Activated B cell treated with CpG ODN at 0.5 μM for 24 hours (primary cell): Measurements from ENCODE around the gene PLEKHA6. TPM values are rescaled to one million over a fixed set of nuclear protein-coding genes. Genes with fewer than 3 reads are reported as not detected.

Source experiments
- ATAC-seq: fragments of 200-7000 bp; cut with Tn5 transposase; one replicate; pipeline ENCODE4 v1.10.0; 2021; ENCODE audit warnings: low read depth, mild to moderate bottlenecking, moderate library complexity
- CTCF ChIA-PET: fragments of 350-600 bp; sonication (Branson Sonifier 250); formaldehyde crosslinking; loops from one replicate; lab custom pipeline; 2021; ENCODE audit warnings: antibody characterized with exemption; lab: Charles Lee
- POLR2A ChIA-PET: fragments of 350-600 bp; sonication (Branson Sonifier 250); formaldehyde crosslinking; loops from one replicate; lab custom pipeline; 2021; ENCODE audit warnings: antibody characterized with exemption; lab: Charles Lee
- DNase-seq: peaks from one replicate; pipeline ENCODE4 v3.0.0; 2022
- H3K27ac Mint-ChIP-seq: one replicate; pipeline ENCODE4 v1.8.0; 2020; ENCODE audit warnings: mixed read lengths
- H3K27me3 Mint-ChIP-seq: one replicate; pipeline ENCODE4 v1.8.0; 2021; ENCODE audit warnings: mixed read lengths
- H3K36me3 Mint-ChIP-seq: one replicate; pipeline ENCODE4 v1.8.0; 2021; ENCODE audit warnings: low read depth, mixed read lengths
- H3K4me1 Mint-ChIP-seq: one replicate; pipeline ENCODE4 v1.8.0; 2021; ENCODE audit warnings: mixed read lengths
- H3K4me3 Mint-ChIP-seq: one replicate; pipeline ENCODE4 v1.8.0; 2020; ENCODE audit warnings: mild to moderate bottlenecking, mixed read lengths
- H3K9me3 Mint-ChIP-seq: one replicate; pipeline ENCODE4 v1.8.0; 2020; ENCODE audit warnings: mixed read lengths
- CTCF ChIP-seq: fragments of 200-600 bp; IDR thresholded peaks from one replicate; pipeline ENCODE4 v1.8.0; 2022; ENCODE audit warnings: antibody characterized with exemption, mild to moderate bottlenecking
- intact Hi-C: fragments of 100-400 bp; cut with micrococcal nuclease; formaldehyde crosslinking; loops from one replicate; pipeline ENCODE4 v1.15.1; 2024
- total RNA-seq: library from RNA; stranded (reverse); gene quantifications from 2 replicates; pipeline ENCODE4 v1.2.3, GENCODE V29; 2022

The PLEKHA6 gene
- total RNA-seq, 1 donor from 2014 or later: 0.62 TPM

GRCh38 chr1:204264805-204265204 is 94.9 kb downstream of the PLEKHA6 start:
- TF ChIP-seq CTCF: no peak
- Mint-ChIP-seq H3K27ac (no peak overlapping the region), H3K4me3 (no peak overlapping the region), H3K27me3 (peaks cover 9% of the 10 kb centered on the region), H3K36me3 (no peaks in the 10 kb centered on the region), H3K4me1 (no peaks in the 10 kb centered on the region), H3K9me3 (no peaks in the 10 kb centered on the region)
- ChIA-PET CTCF (no interaction called here), POLR2A (no interaction called here)
- no peak for DNase-seq
- intact Hi-C loops: no loop called here
- ATAC-seq: no peak

GRCh38 chr1:204263254-204263910 is 96.3 kb downstream of the PLEKHA6 start:
- CTCF ChIA-PET: no interaction called here
- Mint-ChIP-seq H3K4me1 (no peaks in the 10 kb centered on the region), H3K4me3 (no peak overlapping the region), H3K9me3 (no peaks in the 10 kb centered on the region), H3K27me3 (peaks cover 5% of the 10 kb centered on the region), H3K36me3 (no peaks in the 10 kb centered on the region), H3K27ac (no peak overlapping the region)
- ATAC-seq (no peak), DNase-seq (no peak)
- intact Hi-C loops: no loop called here
- no peak for TF ChIP-seq CTCF
- POLR2A ChIA-PET: no interaction called here

- ATAC-seq: no peak
- intact Hi-C loops: no loop called here
- ChIA-PET CTCF (no interaction called here), POLR2A (interaction anchor here (0.6 kb wide), 1 partner anchor 41 kb away, joined by 4 read pairs; no protein-coding TSS in a partner anchor)
- Mint-ChIP-seq H3K36me3 (no peaks in the 10 kb centered on the region), H3K4me1 (no peaks in the 10 kb centered on the region), H3K4me3 (no peak overlapping the region), H3K27me3 (peaks cover 5% of the 10 kb centered on the region), H3K27ac (no peak overlapping the region), H3K9me3 (no peaks in the 10 kb centered on the region)
- no peak for DNase-seq
- TF ChIP-seq CTCF: no peak
These were observed 97.0 kb downstream of the PLEKHA6 start for GRCh38 chr1:204262506-204263253.

- H3K27ac Mint-ChIP-seq: no peak overlapping the region
- no peak for TF ChIP-seq CTCF
- ChIA-PET POLR2A (interaction anchor here (0.6 kb wide), 1 partner anchor 41 kb away, joined by 4 read pairs; no protein-coding TSS in a partner anchor), CTCF (no interaction called here)
- H3K36me3 Mint-ChIP-seq: no peaks in the 10 kb centered on the region
- no peak overlapping the region for H3K4me3 Mint-ChIP-seq
- H3K27me3 Mint-ChIP-seq: no peaks in the 10 kb centered on the region
- no peak for DNase-seq
- ATAC-seq: no peak
- no peaks in the 10 kb centered on the region for H3K4me1 Mint-ChIP-seq
- no peaks in the 10 kb centered on the region for H3K9me3 Mint-ChIP-seq
- intact Hi-C loops: no loop called here
These were observed 97.8 kb downstream of the PLEKHA6 start for GRCh38 chr1:204261746-204262505.

GRCh38 chr1:204261266-204261665 is 98.5 kb downstream of the PLEKHA6 start:
- no peaks in the 10 kb centered on the region for H3K27me3 Mint-ChIP-seq
- no peaks in the 10 kb centered on the region for H3K9me3 Mint-ChIP-seq
- POLR2A ChIA-PET: no interaction called here
- no peak overlapping the region for H3K4me3 Mint-ChIP-seq
- intact Hi-C loops: no loop called here
- H3K36me3 Mint-ChIP-seq: no peaks in the 10 kb centered on the region
- no peaks in the 10 kb centered on the region for H3K4me1 Mint-ChIP-seq
- DNase-seq: no peak
- TF ChIP-seq CTCF: no peak
- ATAC-seq: no peak
- H3K27ac Mint-ChIP-seq: no peak overlapping the region
- CTCF ChIA-PET: no interaction called here
